HG03460 (cell line): ENCODE results near the gene MAN1C1.

ENCODE experiments used
- ATAC-seq: cut with Tn5 transposase; IDR thresholded peaks from one replicate; pipeline ENCODE4 v1.9.1; 2021; ENCODE audit not compliant: unreplicated experiment

The MAN1C1 gene

DNA sequence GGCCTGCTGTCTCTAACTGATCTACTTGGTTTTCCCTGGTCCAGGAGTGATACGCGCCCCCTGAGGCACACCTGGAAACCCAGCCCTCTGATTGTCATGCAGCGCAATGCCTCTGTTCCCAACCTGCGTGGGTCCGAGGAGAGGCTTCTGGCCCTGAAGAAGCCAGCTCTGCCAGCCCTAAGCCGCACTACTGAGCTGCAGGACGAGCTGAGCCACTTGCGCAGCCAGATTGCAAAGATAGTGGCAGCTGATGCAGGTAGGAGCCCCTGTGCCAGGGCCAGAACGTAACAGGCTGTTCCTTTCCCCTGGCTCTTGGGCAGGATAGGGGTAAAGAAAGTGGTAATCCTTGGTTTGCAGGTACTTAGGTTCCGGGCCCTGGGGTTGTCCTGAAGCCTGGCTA is 210.0 kb downstream of the MAN1C1 start:
- no peak for ATAC-seq

DNA sequence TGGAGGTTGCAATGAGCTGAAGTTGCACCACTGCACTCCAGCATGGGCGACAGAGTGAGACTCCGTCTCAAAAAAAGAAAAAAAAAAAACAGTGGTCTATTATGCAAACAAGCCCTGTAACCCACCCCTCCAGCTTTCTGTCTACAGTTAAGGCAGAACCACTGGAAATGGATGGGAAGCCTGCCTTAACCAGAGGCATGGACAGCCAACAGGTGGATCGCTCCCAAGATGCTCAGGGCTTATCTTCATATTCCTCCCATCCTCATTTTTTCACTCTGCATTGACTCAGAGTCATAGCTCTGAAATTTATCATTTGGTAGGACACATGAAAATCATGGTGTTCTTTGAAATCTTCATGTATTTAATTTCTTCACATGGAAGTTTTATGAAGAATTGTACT is 211.9 kb downstream of the MAN1C1 start:
- ATAC-seq, result no peak

DNA sequence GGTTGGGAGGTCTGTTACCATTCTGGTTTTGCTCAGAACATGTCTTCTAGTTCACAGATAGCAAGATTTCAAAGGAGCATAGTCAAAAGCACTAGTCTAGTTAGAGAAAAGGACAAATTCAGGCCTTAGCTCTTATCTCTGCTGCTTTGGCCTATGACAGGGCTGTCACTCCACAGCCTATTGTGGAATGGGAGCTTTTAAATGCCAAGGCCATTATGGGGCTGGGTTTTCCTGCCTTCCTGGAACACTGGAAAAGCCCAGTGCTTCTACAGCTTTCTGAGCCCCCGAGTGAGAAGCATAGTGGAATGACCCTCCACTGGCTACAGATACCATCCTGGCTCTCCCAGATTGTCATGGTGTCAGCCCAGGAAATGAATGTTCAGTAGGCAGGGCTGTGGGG is 212.5 kb downstream of the MAN1C1 start:
- no peak for ATAC-seq

DNA sequence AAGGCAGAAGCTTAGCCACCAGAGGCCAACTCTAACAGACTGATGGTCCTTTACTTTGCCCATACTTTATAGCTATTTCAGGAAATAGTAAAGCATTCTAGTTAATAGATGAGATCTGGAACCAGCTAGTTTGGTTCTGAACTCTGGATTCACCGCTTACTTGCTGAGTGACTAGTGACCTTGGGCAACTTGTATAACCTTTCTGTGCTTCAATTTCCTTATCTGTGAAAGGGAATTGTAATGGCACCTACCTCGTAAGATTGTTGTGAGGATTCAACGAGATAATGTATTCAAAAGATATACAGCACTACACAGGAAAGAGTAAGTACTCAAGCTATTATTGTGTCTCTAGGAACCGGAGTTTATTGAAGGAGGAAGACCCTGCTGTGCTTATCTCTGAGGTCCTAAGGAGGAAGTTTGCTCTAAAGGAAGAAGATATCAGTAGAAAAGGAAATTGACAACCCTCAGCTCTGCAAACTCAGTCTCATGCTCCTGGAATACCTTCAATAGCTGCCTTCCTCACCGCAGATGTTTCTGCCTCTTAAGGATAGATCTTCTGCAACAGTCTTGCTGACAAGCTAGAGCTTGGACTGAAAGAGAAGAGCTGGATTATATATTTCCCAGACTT is 215.1 kb downstream of the MAN1C1 start:
- ATAC-seq, result no peak

DNA sequence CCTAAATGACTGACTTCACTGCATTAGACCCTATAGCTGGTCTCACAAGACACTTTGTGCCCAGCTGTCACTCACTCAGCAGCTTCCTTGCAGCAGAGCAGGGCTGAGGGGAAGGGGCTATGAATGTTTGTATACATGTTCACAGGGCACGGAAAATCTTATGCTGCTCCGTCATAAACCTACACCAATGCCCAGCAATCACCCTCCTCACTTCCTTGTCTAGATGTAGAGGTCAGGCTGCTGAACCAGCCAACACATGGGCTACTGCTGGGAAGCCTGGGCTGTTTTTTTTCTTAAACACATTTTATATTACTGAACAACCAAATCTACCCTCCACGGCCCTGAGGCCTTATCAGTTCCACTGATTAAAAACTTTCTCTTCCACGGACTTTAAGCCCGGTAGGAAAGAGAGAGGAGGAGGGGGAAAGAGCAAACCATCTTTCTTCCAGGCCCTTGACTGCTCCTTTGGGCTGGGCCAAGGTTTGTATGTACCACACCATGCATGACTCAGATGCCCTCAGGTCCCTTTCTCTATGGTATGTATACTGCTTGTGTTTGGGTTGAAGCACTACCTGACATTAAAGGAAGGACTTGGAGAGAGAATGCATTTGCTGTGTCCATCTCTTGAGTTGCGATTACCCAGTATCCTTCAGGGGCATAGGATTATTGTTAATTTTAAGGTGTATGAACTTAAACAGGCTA is 215.9 kb downstream of the MAN1C1 start:
- no peak for ATAC-seq

DNA sequence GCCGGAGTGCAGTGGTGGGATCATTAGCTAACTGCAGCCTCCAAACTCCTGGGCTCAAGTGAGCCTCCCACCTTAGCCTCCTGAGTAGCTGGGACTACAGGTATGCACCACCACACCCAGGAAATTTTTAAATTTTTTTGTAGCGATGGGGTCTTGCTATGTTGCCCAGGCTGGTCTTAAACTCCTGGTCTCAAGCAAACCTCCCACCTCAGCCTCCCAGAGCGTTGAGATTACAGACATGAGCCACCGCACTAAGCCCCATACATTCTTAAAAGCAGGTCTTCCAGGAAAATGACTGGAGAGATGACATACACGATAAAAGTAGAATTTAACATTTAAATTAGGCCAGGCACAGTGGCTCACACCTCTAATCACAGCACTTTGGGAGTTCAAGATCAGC is 216.6 kb downstream of the MAN1C1 start:
- ATAC-seq, result no peak
